Activated CD8-positive, alpha-beta memory T cell treated with anti-CD3 and anti-CD28 coated beads for 24 hours (primary cell): ENCODE data around the gene TM4SF18.

ENCODE experiments used
- DNase-seq: peaks from one replicate; pipeline ENCODE4 v3.0.0-alpha.2; 2020

Gene TM4SF18

DNA sequence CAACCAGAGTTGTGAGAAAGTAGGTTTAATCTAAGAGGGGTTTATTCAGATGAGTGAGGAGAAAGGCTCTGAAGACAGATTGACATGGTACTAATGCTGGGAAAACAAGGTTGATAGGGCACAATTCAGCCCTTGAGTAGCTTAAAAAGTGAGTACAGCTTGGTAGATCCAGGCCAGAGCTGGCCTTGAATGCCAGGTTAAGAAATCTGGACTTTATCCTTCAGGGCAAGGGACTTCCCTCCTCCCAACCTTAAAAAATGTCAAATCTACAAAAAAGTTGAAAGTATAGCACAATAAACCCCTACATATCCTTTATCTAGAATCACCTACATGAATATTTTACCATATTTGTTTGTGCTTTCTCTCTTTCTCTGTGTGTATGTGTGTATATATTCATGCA is 7.9 kb downstream of the TM4SF18 start:
- no peak for DNase-seq

DNA sequence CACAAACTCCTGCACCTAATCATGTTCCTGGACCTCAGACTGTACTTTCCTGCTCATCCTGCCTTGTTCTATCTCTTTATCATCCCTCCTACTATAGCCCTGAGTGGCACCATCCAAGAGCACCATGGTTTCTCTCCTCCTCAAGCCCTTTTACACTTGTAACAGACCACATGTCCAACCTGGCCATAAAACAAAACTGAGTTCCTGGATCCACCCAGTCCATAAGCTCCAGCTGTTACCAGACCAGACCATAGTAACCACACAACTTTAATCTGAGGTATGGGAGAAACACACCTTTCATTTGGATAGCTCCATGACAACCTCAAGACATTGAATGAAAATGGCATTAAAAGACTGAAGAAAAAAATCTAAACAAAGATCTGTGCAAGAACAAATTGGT is 9.1 kb downstream of the TM4SF18 start:
- DNase-seq: no peak

DNA sequence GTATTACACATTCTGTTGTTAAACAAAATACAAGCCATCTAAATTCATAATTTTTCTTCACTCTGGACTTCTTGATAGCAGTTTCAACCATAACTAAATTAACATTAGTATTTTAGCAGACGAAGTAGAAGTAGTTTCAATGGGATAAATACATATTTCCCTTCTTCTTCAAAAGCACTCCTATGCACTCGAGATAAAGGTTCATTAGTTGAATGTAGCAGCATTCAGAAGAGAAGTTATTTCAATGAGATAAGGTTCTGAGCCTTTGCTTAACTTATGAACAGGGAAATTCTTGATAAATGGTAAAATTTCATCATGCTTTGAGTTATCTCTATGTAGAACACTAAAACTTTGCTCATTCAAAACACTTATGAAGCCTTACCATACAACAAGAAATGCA is 11.8 kb downstream of the TM4SF18 start:
- DNase-seq: no peak

DNA sequence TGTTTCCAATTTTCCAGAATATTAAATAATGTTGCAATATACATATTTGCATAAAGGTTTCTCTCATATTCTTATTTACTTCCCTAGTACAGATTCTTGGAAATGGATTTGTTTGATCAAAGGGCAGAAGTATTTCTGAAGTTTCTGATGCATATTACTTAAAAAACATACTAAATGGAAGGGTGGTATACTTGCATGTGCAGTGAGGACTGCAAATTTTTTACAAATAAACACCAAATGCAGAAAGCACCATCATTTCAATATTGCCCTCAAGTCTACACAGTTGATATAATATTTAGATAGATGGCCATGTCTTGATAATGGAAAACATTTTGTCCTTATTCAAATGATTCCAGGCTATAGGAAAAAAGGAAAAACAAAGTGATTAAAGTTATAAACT is 12.3 kb downstream of the TM4SF18 start:
- DNase-seq: no peak

DNA sequence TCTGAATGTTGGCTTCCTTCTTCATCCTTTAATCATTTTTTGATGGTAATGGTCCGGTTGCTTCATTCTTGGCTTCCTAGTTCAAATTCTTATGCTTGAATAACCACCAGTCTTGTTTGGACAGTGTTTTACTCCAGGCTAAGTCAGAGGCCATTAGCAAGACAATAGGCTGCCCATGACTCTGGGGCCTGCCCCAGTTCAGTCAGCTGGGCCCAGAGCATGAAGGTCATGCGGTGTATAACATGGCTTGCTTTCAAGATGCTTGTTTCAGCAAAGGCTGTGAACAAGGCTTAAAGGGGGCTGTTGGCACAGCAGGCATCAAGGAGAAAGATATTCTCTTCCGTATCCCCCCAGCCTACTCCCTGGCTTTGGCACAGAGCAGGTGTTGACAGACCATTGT is 13.7 kb downstream of the TM4SF18 start:
- DNase-seq: no peak

DNA sequence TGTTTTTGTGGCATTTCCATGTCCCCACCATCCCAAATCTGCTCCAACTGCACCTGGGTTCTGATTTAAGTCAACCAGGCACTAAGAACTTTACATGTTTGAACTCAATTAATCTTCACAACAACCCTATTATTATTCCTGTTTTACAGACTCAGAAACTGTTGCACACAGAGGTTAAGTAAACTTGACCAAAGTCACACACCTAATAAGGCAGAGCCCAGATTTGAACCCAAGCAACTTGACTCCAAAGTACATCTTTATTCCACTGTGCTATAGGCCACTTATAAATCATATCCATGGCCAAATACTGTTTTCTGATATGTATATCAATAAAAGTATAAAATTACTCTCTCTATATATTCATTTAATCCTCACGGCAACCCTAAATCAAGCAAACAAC is 16.4 kb downstream of the TM4SF18 start:
- DNase-seq: no peak

DNA sequence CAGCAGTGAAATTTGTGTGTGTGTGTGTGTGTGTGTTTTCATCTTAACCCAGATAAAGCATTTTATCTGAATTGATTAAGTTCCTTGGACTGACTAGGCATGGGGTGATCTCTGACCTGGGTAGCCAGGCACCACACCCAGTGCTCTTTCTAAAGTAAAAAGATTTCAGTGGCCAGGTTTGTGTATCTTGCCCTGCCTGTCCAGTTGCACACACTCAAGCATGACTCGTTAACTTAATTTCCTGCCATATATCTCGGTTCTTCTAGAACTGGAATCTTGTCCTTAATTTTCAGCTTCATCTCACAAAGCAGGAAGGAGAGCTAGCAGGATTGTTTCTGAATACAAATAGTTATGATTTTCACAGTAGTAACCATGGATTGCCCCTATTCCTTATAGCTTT is 17.0 kb downstream of the TM4SF18 start:
- no peak for DNase-seq

DNA sequence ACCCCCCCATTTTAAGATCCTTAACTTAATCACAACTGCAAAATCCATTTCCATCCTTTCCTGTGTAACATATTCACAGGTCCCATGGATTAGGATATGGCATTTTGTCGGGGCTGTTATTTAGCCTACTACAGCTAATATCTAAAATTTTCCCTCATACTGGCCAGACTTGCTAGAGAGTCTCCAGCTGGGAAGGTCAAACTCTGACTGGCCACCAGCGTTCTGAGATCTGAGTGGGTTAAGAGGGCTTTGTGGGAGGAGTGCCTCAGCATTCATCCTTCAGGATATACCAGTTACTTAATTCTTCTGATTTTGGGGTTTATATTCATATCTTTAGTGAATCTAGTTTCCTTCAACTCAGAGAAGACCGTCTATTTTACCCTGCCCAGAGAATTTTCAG is 17.7 kb downstream of the TM4SF18 start:
- DNase-seq: no peak

DNA sequence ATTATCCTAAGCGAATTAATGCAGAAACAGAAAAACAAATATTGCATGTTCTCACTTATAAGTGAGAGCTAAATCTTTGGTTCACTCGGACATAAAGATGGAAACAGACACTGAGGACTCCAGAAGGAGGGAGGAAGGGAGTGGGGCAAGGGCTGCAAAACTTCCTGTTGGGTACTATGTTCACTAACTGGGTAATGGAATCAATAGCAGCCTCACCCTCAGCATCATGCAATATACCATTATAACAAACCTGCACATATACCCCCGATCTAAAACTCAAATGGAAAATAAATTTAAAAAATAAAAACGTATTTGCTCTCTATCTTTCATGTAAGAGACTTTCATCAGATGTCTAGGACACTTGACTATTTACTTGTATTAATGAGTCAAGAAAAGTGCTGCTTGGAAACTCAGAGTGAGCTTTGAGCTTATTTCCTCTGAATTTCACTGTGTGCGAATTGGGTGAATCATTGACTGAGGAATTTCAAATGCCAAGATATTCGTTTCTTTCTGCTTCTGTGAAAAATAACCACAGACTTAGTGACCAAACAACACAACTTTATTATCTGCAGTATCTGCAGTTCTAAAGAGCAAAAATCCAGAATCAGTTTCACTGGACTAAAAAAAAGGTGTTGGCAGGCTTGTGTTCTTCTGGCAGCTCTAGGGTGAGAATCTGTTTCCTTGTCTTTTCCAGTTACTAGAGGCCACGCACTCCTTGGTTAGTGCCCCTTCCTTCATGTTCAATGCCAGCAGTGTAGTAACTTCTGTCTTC is 18.4 kb downstream of the TM4SF18 start:
- no peak for DNase-seq

DNA sequence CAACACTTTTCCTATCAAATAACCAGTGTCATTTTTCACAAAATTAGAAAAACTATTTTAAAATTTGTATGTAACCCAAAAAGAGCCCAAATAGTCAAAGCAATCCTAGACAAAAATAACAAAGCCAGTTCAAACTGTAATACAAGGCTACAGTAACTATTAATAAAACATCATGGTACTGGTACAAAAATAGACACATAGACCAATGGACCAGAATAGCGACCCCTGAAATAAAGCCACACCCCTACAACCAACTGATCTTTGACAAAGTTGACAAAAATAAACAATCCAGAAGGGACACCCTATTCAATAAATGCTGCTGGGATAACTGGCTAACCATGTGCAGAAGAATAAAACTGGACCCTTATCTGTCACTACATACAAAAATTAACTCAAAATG is 19.9 kb downstream of the TM4SF18 start:
- DNase-seq: no peak

DNA sequence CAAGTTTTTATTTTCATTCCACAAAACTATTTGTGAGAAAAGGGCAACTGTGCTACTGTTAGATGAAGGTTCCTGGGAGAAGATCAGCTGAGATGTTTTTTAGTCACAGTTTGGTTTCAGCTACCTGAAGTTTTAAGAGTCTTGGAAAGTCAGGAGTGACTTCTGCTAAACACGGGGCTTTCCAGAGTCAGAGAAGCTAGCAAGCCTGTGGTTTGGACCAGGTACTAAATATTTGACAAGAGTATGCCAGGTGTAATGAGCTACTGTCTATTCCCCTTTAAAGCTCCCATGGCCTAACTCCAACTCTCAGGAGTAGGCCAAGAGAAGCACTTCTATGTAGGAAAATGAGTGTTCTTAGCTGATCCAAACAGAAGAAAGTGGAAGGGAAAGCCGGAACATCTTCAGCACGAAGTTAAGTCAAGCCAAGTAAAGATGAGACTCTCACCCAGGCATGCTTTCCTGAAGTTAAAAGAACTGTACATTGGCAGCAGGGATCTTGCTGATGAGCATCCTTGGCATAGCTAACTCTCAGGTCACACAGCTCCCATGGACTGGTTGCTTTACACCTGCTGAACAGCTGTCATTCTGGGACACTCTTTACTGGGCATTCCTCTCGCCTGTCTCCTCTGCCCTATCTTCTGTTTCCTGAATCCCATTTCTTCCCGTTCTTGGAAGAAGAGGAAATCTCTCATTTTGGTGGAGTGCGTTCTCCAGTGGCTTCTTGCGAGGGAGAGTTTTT is 22.5 kb downstream of the TM4SF18 start:
- DNase-seq: no peak

DNA sequence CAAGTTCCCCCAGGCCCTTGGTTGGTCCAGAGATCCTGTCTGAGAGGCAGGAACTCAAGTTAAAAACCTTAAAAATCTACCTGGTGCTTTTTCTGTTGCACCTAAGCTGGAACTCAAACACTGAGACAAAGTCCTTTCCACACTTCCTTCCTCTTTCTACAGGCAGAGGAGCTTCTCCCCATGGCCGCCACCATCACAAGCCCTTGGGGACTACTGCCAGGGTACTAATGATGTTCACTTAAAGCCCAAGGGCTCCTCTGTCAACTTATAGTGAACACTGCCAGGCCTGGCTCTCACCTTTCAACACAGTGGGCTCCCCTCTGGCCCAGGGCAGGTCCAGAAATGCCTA is 26.0 kb downstream of the TM4SF18 start:
- no peak for DNase-seq

DNA sequence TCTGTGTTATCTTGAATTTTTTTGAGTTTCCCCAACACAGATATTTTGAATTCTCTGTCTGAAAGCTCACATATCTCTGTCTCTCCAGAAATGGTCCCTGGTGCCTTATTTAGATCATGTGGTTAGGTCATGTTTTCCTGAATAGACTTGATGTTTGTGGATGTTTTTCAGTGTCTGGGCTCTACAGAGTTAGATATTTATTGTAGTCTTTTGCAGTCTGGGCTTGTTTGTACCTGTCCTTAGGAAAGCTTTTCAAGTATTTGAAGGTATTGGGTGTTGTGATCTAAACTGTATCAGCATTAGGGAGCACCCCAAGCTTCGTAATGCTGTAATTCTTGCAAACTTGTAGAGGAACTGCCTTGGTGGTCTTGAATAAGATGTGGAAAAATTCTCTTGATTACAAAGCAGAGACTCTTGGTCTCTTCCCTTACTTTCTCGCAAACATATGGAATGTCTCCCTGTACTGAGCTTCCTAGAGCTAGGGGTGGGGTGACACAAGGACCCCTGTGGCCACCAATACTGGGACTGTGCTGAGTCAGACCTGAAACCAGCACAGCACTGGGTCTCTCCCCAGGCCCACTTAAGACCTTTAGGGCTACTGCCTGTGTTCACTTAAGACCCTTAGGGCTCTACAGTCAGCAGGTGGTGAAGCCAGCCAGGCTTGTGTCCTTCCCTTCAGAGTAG is 26.5 kb downstream of the TM4SF18 start:
- DNase-seq: no peak

DNA sequence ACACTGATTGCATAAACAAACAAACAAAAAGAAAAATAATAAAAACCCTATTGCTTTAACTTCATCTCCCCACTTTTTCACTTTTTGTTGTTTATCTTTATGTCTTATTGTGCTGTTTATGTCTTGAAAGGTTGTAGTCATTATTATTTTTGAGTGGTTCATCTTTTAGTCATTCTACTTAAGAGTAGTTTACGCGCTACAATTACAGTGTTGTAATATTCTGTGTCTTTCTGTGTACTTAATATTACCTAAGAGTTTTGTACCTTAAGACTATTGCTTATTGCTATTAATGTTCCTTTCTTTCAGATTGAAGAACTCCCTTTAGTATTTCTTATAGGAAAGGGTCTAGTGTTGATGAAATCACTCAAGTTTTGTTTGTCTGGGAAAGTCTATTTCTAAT is 28.1 kb downstream of the TM4SF18 start:
- no peak for DNase-seq

DNA sequence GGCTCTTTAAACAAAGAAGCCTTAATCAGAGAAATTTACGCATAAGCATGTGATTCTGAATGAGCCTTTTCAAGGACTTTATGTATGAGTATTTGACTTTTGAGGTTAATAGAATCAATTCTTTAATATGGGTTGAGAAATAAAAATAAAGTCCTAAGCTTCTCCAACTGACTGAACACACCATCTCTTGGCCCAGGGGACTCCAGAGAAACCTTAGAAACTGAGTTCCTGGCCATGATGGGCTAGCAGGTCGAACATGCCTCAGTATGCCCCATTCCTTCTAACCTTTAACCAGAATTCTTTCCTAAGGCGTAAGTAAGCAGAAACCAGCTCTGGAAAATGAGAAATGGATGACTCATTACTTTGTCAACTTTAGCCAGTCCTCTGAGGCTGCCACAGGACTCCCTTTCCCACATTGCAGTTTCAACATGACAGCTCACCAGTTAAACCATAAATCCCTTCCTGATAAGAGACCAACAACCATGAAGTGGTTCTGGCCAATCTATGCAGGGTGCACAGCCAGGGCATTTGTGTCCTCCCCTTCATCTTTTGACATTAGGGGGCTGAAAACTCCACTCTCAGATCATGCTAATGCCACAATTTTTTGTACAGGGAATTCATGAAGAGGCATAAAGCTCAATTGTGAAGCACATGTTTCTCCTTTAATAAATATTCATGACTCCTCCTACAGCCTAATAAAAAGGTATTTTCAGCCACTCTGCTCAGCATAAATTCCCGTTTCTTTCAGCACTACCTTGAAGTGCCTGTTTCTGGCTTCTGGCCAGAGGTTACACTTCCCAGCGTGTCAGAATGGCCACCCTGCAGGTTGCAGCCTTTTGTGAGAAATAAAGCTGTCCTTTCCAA is 33.3 kb downstream of the TM4SF18 start:
- DNase-seq: no peak

DNA sequence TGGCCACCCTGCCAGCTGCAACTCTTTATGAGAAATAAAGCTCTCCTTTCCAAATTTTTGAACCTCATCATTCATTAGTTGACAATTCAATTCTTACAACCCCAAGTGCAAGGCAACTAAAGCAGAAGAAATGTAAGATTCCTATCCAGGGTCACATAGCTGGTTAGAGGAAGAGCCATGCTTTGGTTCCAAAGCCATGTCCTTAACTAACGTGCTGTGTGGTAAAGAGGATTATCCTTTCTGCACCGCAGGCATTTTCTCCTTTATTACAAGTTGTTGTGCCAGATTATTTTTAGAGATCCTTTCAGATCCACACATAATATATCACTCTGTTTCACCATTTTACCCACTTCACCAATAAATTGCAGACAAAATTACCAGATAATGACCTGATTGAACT is 36.5 kb downstream of the TM4SF18 start:
- DNase-seq: no peak

DNA sequence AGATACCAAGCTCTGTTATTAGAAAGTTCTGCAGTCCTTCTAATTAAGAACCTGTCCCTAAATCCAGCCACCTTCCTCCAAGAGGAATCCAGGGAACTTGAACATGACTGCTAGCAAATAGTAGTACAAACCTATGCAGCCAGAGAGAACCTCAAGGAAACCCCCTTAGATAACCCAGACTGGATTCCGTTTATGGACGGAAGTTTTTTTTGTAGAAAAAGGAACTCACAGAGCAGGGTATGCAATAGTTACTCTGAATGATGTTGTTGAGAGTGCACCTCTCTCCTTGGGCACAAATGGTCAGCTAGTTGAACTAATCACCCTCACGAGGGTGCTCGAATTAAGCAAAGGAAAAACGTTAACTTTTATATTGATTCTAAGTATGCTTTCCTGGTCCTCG is 40.8 kb downstream of the TM4SF18 start:
- no peak for DNase-seq

DNA sequence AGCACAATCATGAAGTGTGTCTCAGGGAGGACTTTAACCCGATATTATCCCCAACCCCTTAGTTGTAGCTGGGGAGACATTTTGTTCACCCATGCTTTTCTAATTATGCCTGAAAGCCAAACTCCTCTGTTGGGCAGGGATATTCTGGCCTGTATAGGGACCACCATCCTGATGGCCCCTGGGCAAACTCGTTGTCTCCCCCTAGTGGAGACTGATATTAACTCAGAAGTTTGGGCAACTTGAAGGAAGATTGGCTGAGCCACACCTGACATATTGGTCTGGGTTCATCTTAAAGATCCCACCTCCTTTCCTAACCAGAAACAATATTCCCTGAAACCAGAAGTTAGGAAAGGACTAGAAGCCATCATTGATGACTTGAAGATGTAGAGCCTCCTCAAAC is 42.3 kb downstream of the TM4SF18 start:
- no peak for DNase-seq

DNA sequence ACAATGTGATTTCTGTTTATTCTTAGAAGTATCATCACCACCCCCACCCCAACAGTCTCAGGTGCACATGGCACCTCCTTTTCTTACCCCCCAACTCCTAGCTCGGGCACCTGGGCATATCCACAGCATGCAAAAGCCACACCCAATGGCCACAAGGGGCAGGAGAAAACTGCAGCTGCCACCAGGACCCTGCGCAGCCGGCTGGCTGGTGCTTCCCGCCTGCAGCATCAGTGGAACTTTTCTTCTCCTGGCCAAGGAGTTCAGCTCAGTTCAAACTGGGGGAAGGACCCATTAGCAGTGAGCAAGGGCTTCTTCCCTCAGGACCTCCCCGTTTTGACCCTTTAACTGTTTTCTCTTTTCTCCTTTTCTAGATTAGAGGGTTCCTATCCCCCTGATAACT is 44.8 kb downstream of the TM4SF18 start:
- no peak for DNase-seq

DNA sequence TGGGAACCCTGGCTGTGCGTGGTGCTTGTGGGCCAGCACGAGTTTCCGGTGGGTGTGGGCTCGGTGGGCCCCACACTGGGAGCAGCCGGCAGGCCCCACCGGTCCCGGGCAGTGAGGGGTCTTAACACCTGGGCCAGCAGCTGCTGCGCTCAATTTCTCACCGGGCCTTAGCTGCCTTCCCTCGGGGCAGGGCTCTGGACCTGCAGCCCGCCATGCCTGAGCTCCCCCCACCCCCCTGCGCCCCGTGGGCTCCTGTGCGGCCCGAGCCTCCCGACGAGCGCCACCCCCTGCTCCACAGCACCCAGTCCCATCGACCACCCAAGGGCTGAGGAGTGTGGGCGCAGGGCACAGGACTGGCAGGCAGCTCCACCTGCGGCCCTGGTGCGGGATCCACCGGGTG is 49.4 kb downstream of the TM4SF18 start:
- no peak for DNase-seq

DNA sequence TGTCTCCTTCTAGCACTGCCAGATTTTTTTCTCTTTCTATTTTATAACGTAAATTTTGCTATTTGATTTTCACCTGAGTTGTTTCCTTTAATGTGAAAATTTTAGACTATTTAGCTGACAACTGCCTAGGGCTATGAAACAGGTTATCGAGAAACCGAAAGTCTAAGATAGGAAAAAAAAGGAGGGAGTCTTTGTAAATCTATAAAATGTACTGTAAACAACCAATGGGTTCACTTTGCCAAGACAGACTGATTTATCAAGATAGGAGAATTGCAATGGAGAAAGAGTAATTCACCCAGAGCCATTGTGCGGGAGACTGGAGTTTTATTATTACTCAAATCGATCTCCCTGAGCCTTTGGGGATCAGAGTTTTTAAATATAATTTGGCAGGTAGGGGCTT is 50.0 kb downstream of the TM4SF18 start:
- no peak for DNase-seq

DNA sequence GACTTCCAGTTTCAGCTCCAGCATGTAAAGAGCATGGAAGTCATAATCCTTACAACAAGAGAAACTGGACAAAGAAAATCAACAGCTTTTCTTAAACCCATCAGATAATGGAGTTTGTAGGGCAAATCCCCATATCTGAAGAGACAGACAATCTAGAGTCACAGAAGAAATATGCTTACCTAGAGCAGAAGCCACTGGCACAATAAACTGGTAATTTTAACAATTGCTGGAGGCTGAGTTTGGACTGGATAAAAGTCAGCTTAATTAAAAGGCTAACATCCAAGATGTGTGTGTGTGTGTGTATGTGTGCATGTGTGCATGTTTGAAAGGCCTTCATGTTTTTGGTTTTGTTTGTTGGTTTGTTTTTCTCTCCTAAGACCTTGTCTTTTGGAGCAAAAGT is 50.6 kb downstream of the TM4SF18 start:
- DNase-seq: no peak

DNA sequence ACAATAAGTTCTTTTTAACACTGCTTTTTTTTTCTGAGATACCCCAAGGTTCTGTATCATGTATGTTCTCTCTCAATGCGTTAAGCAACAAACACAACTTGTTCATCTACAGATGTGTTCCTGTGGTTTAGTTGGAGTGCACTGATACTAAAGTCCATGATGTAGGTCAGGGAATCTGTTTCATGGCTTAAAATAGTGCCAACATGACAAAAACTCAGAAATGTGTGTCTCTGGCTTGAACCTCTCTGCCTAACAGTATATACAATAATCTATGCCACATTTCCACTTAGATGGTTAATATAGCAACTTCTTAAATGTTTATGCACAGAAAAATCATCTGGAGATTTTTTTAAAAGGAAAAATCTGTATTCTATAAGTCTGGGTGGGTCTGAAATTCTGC is 51.1 kb downstream of the TM4SF18 start:
- no peak for DNase-seq
